H9 (cell line): ENCODE measurements around the gene IFITM1. TPM values are rescaled to one million over a fixed set of nuclear protein-coding genes. Genes with fewer than 3 reads are reported as not detected.

Experiments used
- DNase-seq: peaks from one replicate; pipeline ENCODE4 v3.0.0-alpha.2; 2017
- H2AFZ ChIP-seq: one replicate; pipeline ENCODE4 v1.6.1; 2013; ENCODE audit warnings: mild to moderate bottlenecking, low read length, control low read depth, moderate library complexity
- H2AK5ac ChIP-seq: 2 replicates; pipeline ENCODE4 v1.6.1; 2013; ENCODE audit warnings: low read length, control low read depth, mixed read lengths; ENCODE audit not compliant: insufficient read length
- H2BK120ac ChIP-seq: one replicate; pipeline ENCODE4 v1.6.1; 2013; ENCODE audit warnings: low read depth, mild to moderate bottlenecking, low read length, control low read depth, inconsistent platforms; ENCODE audit not compliant: poor library complexity, severe bottlenecking
- H2BK12ac ChIP-seq: 2 replicates; pipeline ENCODE4 v1.6.1; 2013; ENCODE audit warnings: low read length, control low read depth, mixed read lengths, low read depth; ENCODE audit not compliant: insufficient read length
- H2BK15ac ChIP-seq: 2 replicates; pipeline ENCODE4 v1.6.1; 2013; ENCODE audit warnings: low read depth, low read length, control low read depth
- H2BK20ac ChIP-seq: one replicate; pipeline ENCODE4 v1.6.1; 2013; ENCODE audit warnings: low read depth, mild to moderate bottlenecking, low read length, control low read depth, inconsistent platforms; ENCODE audit not compliant: poor library complexity, severe bottlenecking
- H2BK5ac ChIP-seq: 2 replicates; pipeline ENCODE4 v1.6.1; 2013; ENCODE audit warnings: low read length, control low read depth, mixed read lengths; ENCODE audit not compliant: insufficient read length
- H3K14ac ChIP-seq: 2 replicates; pipeline ENCODE4 v1.6.1; 2013; ENCODE audit warnings: low read length, control low read depth; ENCODE audit not compliant: insufficient read depth
- H3K18ac ChIP-seq: 2 replicates; pipeline ENCODE4 v1.6.1; 2013; ENCODE audit warnings: low read depth, mild to moderate bottlenecking, mixed read lengths, low read length, control low read depth; ENCODE audit not compliant: insufficient read length
- H3K23ac ChIP-seq: 2 replicates; pipeline ENCODE4 v1.6.1; 2013; ENCODE audit warnings: low read length, control low read depth, mixed read lengths, low read depth; ENCODE audit not compliant: insufficient read length
- H3K23me2 ChIP-seq: 2 replicates; pipeline ENCODE4 v1.6.1; 2013; ENCODE audit warnings: low read depth, mild to moderate bottlenecking, mixed read lengths, low read length, control low read depth; ENCODE audit not compliant: insufficient read length, poor library complexity, severe bottlenecking
- H3K27ac ChIP-seq: 2 replicates; pipeline ENCODE4 v1.5.1; 2013; ENCODE audit warnings: low read length, control low read depth, mixed read lengths, low read depth; ENCODE audit not compliant: insufficient read length
- H3K27me3 ChIP-seq: 2 replicates; pipeline ENCODE4 v1.6.1; 2013; ENCODE audit warnings: low read length, control low read depth, inconsistent platforms; ENCODE audit not compliant: insufficient read depth
- H3K4ac ChIP-seq: 2 replicates; pipeline ENCODE4 v1.6.1; 2013; ENCODE audit warnings: low read depth, mild to moderate bottlenecking, control low read depth, inconsistent platforms, low read length, moderate library complexity
- H3K4me1 ChIP-seq: 2 replicates; pipeline ENCODE4 v1.6.1; 2013; ENCODE audit warnings: low read length, control low read depth, inconsistent platforms; ENCODE audit not compliant: insufficient read depth
- H3K4me2 ChIP-seq: 2 replicates; pipeline ENCODE4 v1.6.1; 2013; ENCODE audit warnings: low read length, control low read depth, mixed read lengths; ENCODE audit not compliant: insufficient read length, insufficient read depth
- H3K56ac ChIP-seq: 2 replicates; pipeline ENCODE4 v1.6.1; 2013; ENCODE audit warnings: low read depth, mild to moderate bottlenecking, mixed read lengths, low read length, control low read depth; ENCODE audit not compliant: insufficient read length
- H3K79me1 ChIP-seq: 2 replicates; pipeline ENCODE4 v1.6.1; 2013; ENCODE audit warnings: low read depth, mild to moderate bottlenecking, moderate library complexity, low read length, control low read depth, inconsistent platforms; ENCODE audit not compliant: insufficient read depth, poor library complexity, severe bottlenecking
- H3K79me2 ChIP-seq: 2 replicates; pipeline ENCODE4 v1.6.1; 2013; ENCODE audit warnings: low read length, control low read depth, inconsistent platforms; ENCODE audit not compliant: insufficient read depth
- H3K9ac ChIP-seq: 2 replicates; pipeline ENCODE4 v1.6.1; 2013; ENCODE audit warnings: low read length, control low read depth, mixed read lengths; ENCODE audit not compliant: insufficient read length; ENCODE audit errors: extremely low read depth
- H3K9me3 ChIP-seq: one replicate; pipeline ENCODE4 v1.6.1; 2013; ENCODE audit warnings: low read depth, low read length, inconsistent platforms; ENCODE audit not compliant: control insufficient read depth
- H3T11ph ChIP-seq: one replicate; pipeline ENCODE4 v1.6.1; 2013; ENCODE audit warnings: mild to moderate bottlenecking, low read length, control low read depth, inconsistent platforms
- H4K20me1 ChIP-seq: one replicate; pipeline ENCODE4 v1.6.1; 2013; ENCODE audit not compliant: control insufficient read depth, insufficient read length, insufficient read depth
- H4K5ac ChIP-seq: 2 replicates; pipeline ENCODE4 v1.6.1; 2013; ENCODE audit warnings: low read depth, mild to moderate bottlenecking, mixed read lengths, low read length, control low read depth; ENCODE audit not compliant: insufficient read length
- H4K8ac ChIP-seq: replicated peaks from 2 replicates; pipeline ENCODE4 v1.6.1; 2013; ENCODE audit warnings: low read length, control low read depth, mixed read lengths, low read depth; ENCODE audit not compliant: insufficient read length
- H4K91ac ChIP-seq: 2 replicates; pipeline ENCODE4 v1.6.1; 2013; ENCODE audit warnings: low read depth, mild to moderate bottlenecking, moderate library complexity, mixed read lengths, low read length, control low read depth; ENCODE audit not compliant: insufficient read length
- H3K27ac Mint-ChIP-seq, 3 experiments: 2 replicates in 2 of 3; 3 replicates in 1 of 3; pipeline ENCODE4 v1.8.0; 2020 to 2021; ENCODE audit warnings: mixed read lengths in 3 of 3, mild to moderate bottlenecking in 1 of 3, moderate library complexity in 1 of 3
- H3K27me3 Mint-ChIP-seq: 2 replicates; pipeline ENCODE4 v1.8.0; 2021; ENCODE audit warnings: low read depth, mild to moderate bottlenecking, moderate library complexity, mixed read lengths
- H3K36me3 Mint-ChIP-seq, 3 experiments: 2 replicates in 2 of 3; 3 replicates in 1 of 3; pipeline ENCODE4 v1.8.0; 2020 to 2021; ENCODE audit warnings: low read depth in 3 of 3, mixed read lengths in 3 of 3; ENCODE audit not compliant: insufficient read depth in 1 of 3
- H3K4me1 Mint-ChIP-seq, 2 experiments: 2 replicates each; pipeline ENCODE4 v1.8.0; 2020; ENCODE audit warnings: mixed read lengths in 2 of 2
- H3K4me3 Mint-ChIP-seq, 2 experiments: 2 replicates in 1 of 2; 3 replicates in 1 of 2; pipeline ENCODE4 v1.8.0; 2020 to 2021; ENCODE audit warnings: mild to moderate bottlenecking in 2 of 2, mixed read lengths in 2 of 2, moderate library complexity in 1 of 2
- H3K9me3 Mint-ChIP-seq, 2 experiments: 2 replicates in 1 of 2; 3 replicates in 1 of 2; pipeline ENCODE4 v1.8.0; 2020; ENCODE audit warnings: mild to moderate bottlenecking in 2 of 2, mixed read lengths in 2 of 2, moderate library complexity in 1 of 2
- WGBS: extraction: QIAGEN DNeasy Blood & Tissue Kit; methylation state at CpG from one replicate; pipeline ENCODE4 v1.1.7; 2013; ENCODE audit warnings: missing lambda C conversion rate, low lambda C conversion rate, mixed read lengths; ENCODE audit not compliant: insufficient read length; ENCODE audit errors: extremely low coverage; 5-methylcytosine and 5-hydroxymethylcytosine counted together
- total RNA-seq: library from RNA; stranded (reverse); gene quantifications from 2 replicates; pipeline ENCODE4 v1.2.1, GENCODE V29; 2021
- TF ChIP-seq, protein P1 (sequence below): fragments of 200-600 bp; sonication (generic); conservative IDR thresholded peaks from 3 replicates; pipeline ENCODE4 v1.8.0; 2021; ENCODE audit warnings: antibody characterized with exemption, mild to moderate bottlenecking

The IFITM1 gene
- total RNA-seq, 1 experiment from 2014 or later, result 500 TPM

GRCh38 chr11:272195-272930, 41.5 kb upstream of the IFITM1 start:
- no CpG with 5 or more reads among the region's 22 CpGs for WGBS
- Histone ChIP-seq H4K8ac (no peak overlapping the region), H3K4me2 (no peak overlapping the region), H2BK120ac (no peak overlapping the region), H3T11ph (no peak overlapping the region), H2BK12ac (no peak overlapping the region), H3K23ac (no peak overlapping the region), H3K27ac (no peak overlapping the region), H3K18ac (no peak overlapping the region), H3K79me1 (no peaks in the 10 kb centered on the region), H3K56ac (no peak overlapping the region), H3K23me2 (no peaks in the 10 kb centered on the region), H2AK5ac (no peak overlapping the region), H3K27me3 (no peaks in the 10 kb centered on the region), H2BK20ac (no peak overlapping the region), H3K14ac (no peak overlapping the region), H3K4ac (no peak overlapping the region), H2BK15ac (no peak overlapping the region), H3K9ac (no peak overlapping the region), H2BK5ac (no peak overlapping the region), H3K79me2 (no peaks in the 10 kb centered on the region), H3K4me1 (peaks cover 6% of the 10 kb centered on the region), H3K9me3 (no peaks in the 10 kb centered on the region), H2AFZ (no peak overlapping the region), H4K20me1 (no peaks in the 10 kb centered on the region), H4K91ac (no peak overlapping the region), H4K5ac (no peak overlapping the region)
- peaks cover 34 to 42% of the 10 kb centered on the region in 2 experiments for H3K4me1 Mint-ChIP-seq
- peaks cover 8% of the 10 kb centered on the region in 2 experiments; a peak in 4 of 5 replicates for H3K9me3 Mint-ChIP-seq
- no peaks in the 10 kb centered on the region; a peak in 1 of 7 replicates for H3K36me3 Mint-ChIP-seq
- TF ChIP-seq, protein P1, sequence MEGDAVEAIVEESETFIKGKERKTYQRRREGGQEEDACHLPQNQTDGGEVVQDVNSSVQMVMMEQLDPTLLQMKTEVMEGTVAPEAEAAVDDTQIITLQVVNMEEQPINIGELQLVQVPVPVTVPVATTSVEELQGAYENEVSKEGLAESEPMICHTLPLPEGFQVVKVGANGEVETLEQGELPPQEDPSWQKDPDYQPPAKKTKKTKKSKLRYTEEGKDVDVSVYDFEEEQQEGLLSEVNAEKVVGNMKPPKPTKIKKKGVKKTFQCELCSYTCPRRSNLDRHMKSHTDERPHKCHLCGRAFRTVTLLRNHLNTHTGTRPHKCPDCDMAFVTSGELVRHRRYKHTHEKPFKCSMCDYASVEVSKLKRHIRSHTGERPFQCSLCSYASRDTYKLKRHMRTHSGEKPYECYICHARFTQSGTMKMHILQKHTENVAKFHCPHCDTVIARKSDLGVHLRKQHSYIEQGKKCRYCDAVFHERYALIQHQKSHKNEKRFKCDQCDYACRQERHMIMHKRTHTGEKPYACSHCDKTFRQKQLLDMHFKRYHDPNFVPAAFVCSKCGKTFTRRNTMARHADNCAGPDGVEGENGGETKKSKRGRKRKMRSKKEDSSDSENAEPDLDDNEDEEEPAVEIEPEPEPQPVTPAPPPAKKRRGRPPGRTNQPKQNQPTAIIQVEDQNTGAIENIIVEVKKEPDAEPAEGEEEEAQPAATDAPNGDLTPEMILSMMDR, result no peak
- H3K27me3 Mint-ChIP-seq, result peaks cover 11% of the 10 kb centered on the region
- no peak overlapping the region for H3K27ac Mint-ChIP-seq
- H3K4me3 Mint-ChIP-seq, result no peak overlapping the region
- DNase-seq, result peak; percentile 20
